Measurements from ENCODE around the gene RNPEPL1. TPM values are rescaled to one million over a fixed set of nuclear protein-coding genes. Genes with fewer than 3 reads are reported as not detected.

RNPEPL1 gene
- total RNA-seq, 1 experiment from 2014 or later, result 25.8 TPM

DNA sequence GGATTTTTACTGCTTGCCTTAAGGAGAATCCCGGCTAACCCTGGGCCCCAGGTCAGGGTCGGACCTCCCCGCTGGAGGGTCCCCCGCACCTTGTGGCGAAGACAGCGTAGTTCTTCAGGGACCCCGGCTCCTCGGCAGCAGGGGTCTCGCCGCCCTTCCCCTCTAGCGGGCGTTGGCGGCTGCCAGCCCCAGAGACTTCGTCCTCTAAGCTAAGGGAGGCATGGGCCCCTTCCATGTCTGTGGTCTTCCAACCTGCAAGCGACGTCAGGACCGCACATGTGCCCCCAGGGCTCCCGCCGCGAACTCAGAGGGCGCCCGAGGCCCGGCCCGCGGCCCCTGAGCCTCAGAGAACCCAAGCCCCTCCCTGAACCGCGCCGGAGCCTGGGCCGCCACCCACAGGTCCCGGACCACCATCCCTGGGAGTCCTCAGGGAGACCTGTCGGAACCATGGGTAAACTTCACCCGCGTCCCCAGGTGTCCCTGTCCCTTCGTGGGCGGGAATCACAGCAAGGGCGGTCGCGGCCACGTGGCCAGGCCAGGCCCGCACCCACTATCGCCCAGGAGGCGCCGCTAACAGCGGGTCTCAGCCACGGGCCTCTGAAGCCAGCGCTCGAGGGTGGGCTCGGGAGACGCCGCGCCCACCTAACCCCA lies 11.1 kb upstream of the RNPEPL1 start:
- Histone ChIP-seq H4K20me1 (ENCODE audit: low read length) (no peaks in the 10 kb centered on the region; the same call in 1 of the 2 replicates), H3K79me2 (ENCODE audit: low read length) (peaks cover 43% of the 10 kb centered on the region), H3K4me1 (ENCODE audit: insufficient read depth, low read length) (peaks cover 22% of the 10 kb centered on the region), H3F3A (ENCODE audit: low read length, unreplicated experiment) (peaks cover 4% of the 10 kb centered on the region), H3K27me3 (ENCODE audit: low read length) (no peaks in the 10 kb centered on the region), H3K36me3 (ENCODE audit: low read depth, low read length) (no peaks in the 10 kb centered on the region), H3K4me3 (ENCODE audit: low read length) (peak overlapping the region; percentile 46), H2AFZ (ENCODE audit: low read length) (no peak overlapping the region), H3K9ac (ENCODE audit: low read length) (no peak overlapping the region), H3K4me2 (ENCODE audit: low read length) (peak overlapping the region; percentile 66), H3K9me3 (ENCODE audit: low read length) (no peaks in the 10 kb centered on the region), H3K9me2 (replicated peaks; ENCODE audit: low read length) (no peaks in the 10 kb centered on the region), H3K27ac (ENCODE audit: low read length) (no peak overlapping the region)
- no TSS peak for BruUV-seq (replicated peaks)
- ChIA-PET CTCF (interaction anchor here (1.2 kb wide), 1 partner anchor 43 kb away, joined by 3 read pairs; no protein-coding TSS in a partner anchor), POLR2A (ENCODE audit: unreplicated experiment) (no interaction called here)
- DNase-seq (no peak), ATAC-seq (no peak)
- intact Hi-C loops (cut with micrococcal nuclease), result no loop called here
- no peak for TF ChIP-seq EZH2phosphoT487 (IDR thresholded peaks at IDR 0.05; ENCODE audit: borderline replicate concordance, low read length)
- no peak for TF ChIP-seq CTCF (conservative IDR thresholded peaks at IDR 0.05; ENCODE audit: low read depth, low read length)
- TF ChIP-seq EZH2 (IDR thresholded peaks at IDR 0.05; ENCODE audit: low read length, unreplicated experiment), result no peak

GRCh38 chr2:240557808-240558207 lies 10.5 kb upstream of the RNPEPL1 start, which contains the start of gene ANKMY1:
Gene ANKMY1 (minus strand): TSS chr2:240557988. CDS start chr2:240557335, 653 bp downstream.
- Histone ChIP-seq H2AFZ (ENCODE audit: low read length) (no peak within 1 kb of the TSS), H3K9me3 (ENCODE audit: low read length) (no peaks in the 10 kb centered on the region), H3K36me3 (ENCODE audit: low read depth, low read length) (no peaks in the 10 kb centered on the region; the same call in 1 of the 2 replicates), H4K20me1 (ENCODE audit: low read length) (no peaks in the 10 kb centered on the region; the same call in 1 of the 2 replicates), H3K27me3 (ENCODE audit: low read length) (no peaks in the 10 kb centered on the region), H3K79me2 (ENCODE audit: low read length) (peaks cover 49% of the 10 kb centered on the region), H3K27ac (ENCODE audit: low read length) (no peak within 1 kb of the TSS), H3K4me3 (ENCODE audit: low read length) (peak within 1 kb of the TSS; percentile 46), H3F3A (ENCODE audit: low read length, unreplicated experiment) (peaks cover 4% of the 10 kb centered on the region), H3K4me1 (ENCODE audit: insufficient read depth, low read length) (peaks cover 28% of the 10 kb centered on the region), H3K4me2 (ENCODE audit: low read length) (peak within 1 kb of the TSS; percentile 82), H3K9ac (ENCODE audit: low read length) (no peak within 1 kb of the TSS), H3K9me2 (replicated peaks; ENCODE audit: low read length) (no peaks in the 10 kb centered on the region)
- TF ChIP-seq EZH2phosphoT487 (IDR thresholded peaks at IDR 0.05; ENCODE audit: borderline replicate concordance, low read length) (no peak), CTCF (conservative IDR thresholded peaks at IDR 0.05; ENCODE audit: low read depth, low read length) (no peak), EZH2 (IDR thresholded peaks at IDR 0.05; ENCODE audit: low read length, unreplicated experiment) (no peak)
- intact Hi-C loops (cut with micrococcal nuclease), result no loop called here
- DNase-seq, result peak; percentile 53
- CTCF ChIA-PET, result interaction anchor here (1.2 kb wide), 1 partner anchor 44 kb away, joined by 3 read pairs; no protein-coding TSS in a partner anchor
- 0 out of 2 replicates have a peak, but pooled peaks have one; percentile 3 for ATAC-seq
- POLR2A ChIA-PET (ENCODE audit: unreplicated experiment), result no interaction called here
- no TSS peak for BruUV-seq (replicated peaks)

DNA sequence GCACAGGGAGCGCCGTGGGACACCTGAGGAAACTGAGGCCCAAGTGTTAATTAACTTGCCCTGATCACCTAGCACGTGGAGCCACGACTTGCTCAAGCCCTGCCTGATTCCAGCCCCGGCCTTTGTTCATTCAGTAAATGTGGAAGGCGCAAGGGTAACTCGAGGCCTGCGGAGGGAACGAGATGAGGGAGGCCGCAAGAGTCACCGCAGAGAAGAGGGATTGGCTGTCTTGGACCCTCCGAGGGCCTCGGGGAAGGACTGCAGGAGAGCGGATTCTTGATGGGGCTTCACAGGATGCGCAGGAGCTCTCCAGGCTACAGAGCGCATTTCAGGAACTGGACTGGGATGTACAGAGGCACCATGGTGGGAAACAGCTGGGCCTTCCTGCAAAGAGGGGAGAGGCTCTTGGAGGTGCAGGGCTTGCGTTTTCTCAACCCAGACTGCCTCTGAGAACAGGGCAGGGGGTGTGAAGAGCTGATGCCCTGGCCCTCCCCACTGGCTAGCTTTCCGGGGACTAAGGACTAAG lies 10.0 kb upstream of the RNPEPL1 start:
- intact Hi-C loops (cut with micrococcal nuclease), result no loop called here
- no peak for DNase-seq
- peaks cover 4% of the 10 kb centered on the region for H3F3A ChIP-seq (ENCODE audit: low read length, unreplicated experiment)
- no peak overlapping the region for H2AFZ ChIP-seq (ENCODE audit: low read length)
- peaks cover 51% of the 10 kb centered on the region for H3K79me2 ChIP-seq (ENCODE audit: low read length)
- H3K27ac ChIP-seq (ENCODE audit: low read length), result no peak overlapping the region
- no peaks in the 10 kb centered on the region for H3K9me3 ChIP-seq (ENCODE audit: low read length)
- peak overlapping the region; percentile 66 for H3K4me2 ChIP-seq (ENCODE audit: low read length)
- no peak for ATAC-seq
- BruUV-seq (replicated peaks), result no TSS peak
- H3K9me2 ChIP-seq (replicated peaks; ENCODE audit: low read length), result no peaks in the 10 kb centered on the region
- no peaks in the 10 kb centered on the region for H3K27me3 ChIP-seq (ENCODE audit: low read length)
- no peaks in the 10 kb centered on the region; the same call in 1 of the 2 replicates for H4K20me1 ChIP-seq (ENCODE audit: low read length)
- no peaks in the 10 kb centered on the region; the same call in 1 of the 2 replicates for H3K36me3 ChIP-seq (ENCODE audit: low read depth, low read length)
- peak overlapping the region; percentile 46; the same call in 1 of the 2 replicates for H3K4me3 ChIP-seq (ENCODE audit: low read length)
- ChIA-PET CTCF (no interaction called here), POLR2A (ENCODE audit: unreplicated experiment) (no interaction called here)
- no peak for TF ChIP-seq EZH2 (IDR thresholded peaks at IDR 0.05; ENCODE audit: low read length, unreplicated experiment)
- TF ChIP-seq CTCF (conservative IDR thresholded peaks at IDR 0.05; ENCODE audit: low read depth, low read length), result no peak
- no peak for TF ChIP-seq EZH2phosphoT487 (IDR thresholded peaks at IDR 0.05; ENCODE audit: borderline replicate concordance, low read length)
- H3K4me1 ChIP-seq (ENCODE audit: insufficient read depth, low read length), result peaks cover 30% of the 10 kb centered on the region
- H3K9ac ChIP-seq (ENCODE audit: low read length), result no peak overlapping the region

Measured in PC-3 (cell line).